A549 (cell line): ENCODE measurements around the gene TMEM184C. TPM values are rescaled to one million over a fixed set of nuclear protein-coding genes. Genes with fewer than 3 reads are reported as not detected.

Source experiments
- ATAC-seq, 2 experiments: fragments of 200-7000 bp in 1 of 2; fragments of >200 bp in 1 of 2; cut with Nextera tagmentation in 1 of 2; cut with Tn5 transposase in 1 of 2; 3 replicates each; pipeline versions ENCODE4 v1.8.0 to v1.9.1; 2018 to 2020; ENCODE audit warnings: mild to moderate bottlenecking in 1 of 2, moderate library complexity in 1 of 2
- CTCF ChIA-PET: fragments of 300-600 bp; sonication (Branson Sonifier 250); formaldehyde crosslinking; extraction: SDS; loops from one replicate; lab custom pipeline; 2021; ENCODE audit warnings: antibody characterized with exemption, inconsistent platforms; lab: Yijun Ruan, JAX
- POLR2A ChIA-PET: fragments of 350-600 bp; formaldehyde crosslinking; extraction: SDS; loops from one replicate; lab custom pipeline; 2021; ENCODE audit warnings: antibody characterized with exemption, inconsistent platforms; lab: Yijun Ruan, JAX
- DNase-seq, 2 experiments: peaks; one replicate each; pipeline versions ENCODE4 v3.0.0 to v3.0.0-alpha.2; 2011 to 2016; ENCODE audit warnings: low read depth in 1 of 2, low spot score in 1 of 2
- FAIRE-seq: peaks from 2 replicates; lab custom pipeline; 2011; peaks lifted over from hg19 to GRCh38; lab: Jason Lieb, UNC
- H3K27ac ChIP-seq, 2 experiments: fragments of >200 bp; sonication (Bioruptor Twin); formaldehyde crosslinking; 3 replicates each; pipeline ENCODE4 v1.5.1; 2016 to 2017
- H3K4me1 ChIP-seq: fragments of >200 bp; sonication (Bioruptor Twin); formaldehyde crosslinking; 3 replicates; pipeline ENCODE4 v1.6.1; 2016
- H3K4me2 ChIP-seq: fragments of >200 bp; sonication (Bioruptor Twin); formaldehyde crosslinking; 3 replicates; pipeline ENCODE4 v1.6.1; 2016
- H3K4me3 ChIP-seq: fragments of >200 bp; sonication (Bioruptor Twin); formaldehyde crosslinking; 3 replicates; pipeline ENCODE4 v1.5.1; 2016
- H3K9me3 ChIP-seq: fragments of >200 bp; sonication (Bioruptor Twin); formaldehyde crosslinking; 3 replicates; pipeline ENCODE4 v1.6.1; 2016
- CHD2 ChIP-seq: fragments of 150-350 bp; IDR thresholded peaks from 2 replicates; pipeline ENCODE4 v1.6.1; 2014; ENCODE audit warnings: low read length; ENCODE audit not compliant: partially characterized antibody
- EHMT2 ChIP-seq: fragments of 200-600 bp; sonication (generic); IDR thresholded peaks from 2 replicates; pipeline ENCODE4 v1.6.1; 2016; ENCODE audit warnings: antibody characterized with exemption, low read depth, mild to moderate bottlenecking, moderate library complexity
- FOSB ChIP-seq: fragments of 250-450 bp; sonication (Bioruptor Pico); IDR thresholded peaks from 2 replicates; pipeline ENCODE4 v1.5.0; 2020; ENCODE audit warnings: mild to moderate bottlenecking, moderate library complexity
- FOSL2 ChIP-seq, 2 experiments: fragments of 450-650 bp in 1 of 2; fragments of >200 bp in 1 of 2; sonication (Bioruptor Twin) in 1 of 2; formaldehyde crosslinking; IDR thresholded peaks; 2 replicates each; pipeline versions ENCODE4 v1.5.0 to v1.6.1; 2016 to 2020; ENCODE audit warnings: mild to moderate bottlenecking in 1 of 2, moderate library complexity in 1 of 2
- HEYL ChIP-seq: fragments of 250-450 bp; sonication (Bioruptor Pico); IDR thresholded peaks from 2 replicates; pipeline ENCODE4 v1.8.0; 2021; ENCODE audit warnings: mild to moderate bottlenecking, moderate library complexity
- JUN ChIP-seq, 2 experiments: fragments of >200 bp; sonication (Bioruptor Twin); formaldehyde crosslinking; IDR thresholded peaks; 2 replicates in 1 of 2; 3 replicates in 1 of 2; pipeline ENCODE4 v1.6.1; 2016 to 2017
- KDM5A ChIP-seq: fragments of 200-600 bp; sonication (generic); IDR thresholded peaks from 2 replicates; pipeline ENCODE4 v1.6.1; 2016; ENCODE audit warnings: antibody characterized with exemption, mild to moderate bottlenecking
- POLR2A ChIP-seq: IDR thresholded peaks from 2 replicates; pipeline ENCODE4 v1.6.1; 2012; ENCODE audit warnings: mild to moderate bottlenecking, low read length
- POLR2AphosphoS2 ChIP-seq: conservative IDR thresholded peaks from 2 replicates; pipeline ENCODE4 v1.6.1; 2012; ENCODE audit warnings: low read length, improper control_type of control experiment, inconsistent platforms
- RARB ChIP-seq: fragments of 250-450 bp; sonication (Bioruptor Pico); IDR thresholded peaks from 2 replicates; pipeline ENCODE4 v1.8.0; 2021; ENCODE audit warnings: mild to moderate bottlenecking, moderate library complexity
- RCOR1 ChIP-seq: fragments of 150-350 bp; IDR thresholded peaks from 2 replicates; pipeline ENCODE4 v1.6.1; 2014; ENCODE audit warnings: antibody characterized with exemption, low read length, low read depth
- RFX5 ChIP-seq: fragments of 450-650 bp; IDR thresholded peaks from 2 replicates; pipeline ENCODE4 v1.7.1; 2014; ENCODE audit warnings: antibody characterized with exemption, mild to moderate bottlenecking, moderate library complexity
- SREBF2 ChIP-seq: fragments of 450-650 bp; IDR thresholded peaks from 2 replicates; pipeline ENCODE4 v1.6.1; 2014; ENCODE audit warnings: mild to moderate bottlenecking, moderate library complexity
- ZC3H11A ChIP-seq: fragments of 450-650 bp; IDR thresholded peaks from 2 replicates; pipeline ENCODE4 v1.6.1; 2014; ENCODE audit warnings: antibody characterized with exemption, mild to moderate bottlenecking
- ZFP36 ChIP-seq: fragments of 450-650 bp; IDR thresholded peaks from 2 replicates; pipeline ENCODE4 v1.6.1; 2014; ENCODE audit warnings: borderline replicate concordance; ENCODE audit not compliant: partially characterized antibody
- ZNF302 ChIP-seq: fragments of 250-450 bp; sonication (Bioruptor Pico); IDR thresholded peaks from 2 replicates; pipeline ENCODE4 v1.9.0; 2021; ENCODE audit warnings: inconsistent platforms, mild to moderate bottlenecking, moderate library complexity
- WGBS: methylation state at CpG from one replicate; pipeline ENCODE4 v1.1.6; 2017; ENCODE audit errors: missing lambda C conversion rate; 5-methylcytosine and 5-hydroxymethylcytosine counted together
- polyA plus RNA-seq, 4 experiments: library from polyadenylated mRNA; depleted of rRNA in 3 of 4; stranded (reverse); fragments of >200 nt; fragmentation: RNase III in 1 of 4; extraction: RNeasy Plus Mini Kit Qiagen cat#74134 plus additional on column Dnase treatment in 1 of 4; gene quantifications; 2 replicates in 3 of 4; 3 replicates in 1 of 4; pipeline ENCODE4 v1.2.3, GENCODE V29; 2011 to 2017
- TF ChIP-seq, protein P1 (sequence below): fragments of 250-450 bp; sonication (Bioruptor Pico); IDR thresholded peaks from 2 replicates; pipeline ENCODE4 v1.5.0; 2021; ENCODE audit warnings: mild to moderate bottlenecking, moderate library complexity, borderline replicate concordance
- TF ChIP-seq, protein P2 (sequence below): fragments of 150-350 bp; IDR thresholded peaks from 2 replicates; pipeline ENCODE4 v1.6.1; 2014; ENCODE audit warnings: low read depth, mild to moderate bottlenecking, low read length
- TF ChIP-seq, protein P3 (sequence below): fragments of >200 bp; sonication (Bioruptor Twin); formaldehyde crosslinking; IDR thresholded peaks from 3 replicates; pipeline ENCODE4 v1.5.1; 2016
- TF ChIP-seq, protein P4 (sequence below): fragments of 450-650 bp; IDR thresholded peaks from 2 replicates; pipeline ENCODE4 v1.6.1; 2014; ENCODE audit warnings: antibody characterized with exemption

Gene TMEM184C
- polyA plus RNA-seq, 2 of the 4 experiments (the other 2 are of a cell fraction): 17.6 to 25.2 TPM

DNA sequence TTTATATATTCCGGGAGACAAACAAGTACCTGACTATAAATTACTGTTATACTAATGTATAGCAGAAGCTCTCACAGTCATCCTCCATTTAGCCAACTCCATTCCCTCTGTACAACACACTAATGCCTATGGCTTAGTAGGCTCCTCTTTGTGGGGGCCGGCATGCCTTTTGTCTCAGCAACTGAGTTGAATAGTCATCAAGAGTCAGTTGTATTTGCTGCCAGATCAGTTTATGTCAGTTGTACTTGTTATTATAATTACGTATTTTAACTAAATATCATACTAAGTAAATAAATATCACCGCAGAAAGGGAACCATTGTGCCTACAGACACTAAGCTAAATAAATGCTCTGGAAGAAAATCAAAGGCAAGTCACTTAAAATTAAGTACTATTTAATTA lies 56.9 kb downstream of the TMEM184C start (continued):
- TF ChIP-seq, protein P1, sequence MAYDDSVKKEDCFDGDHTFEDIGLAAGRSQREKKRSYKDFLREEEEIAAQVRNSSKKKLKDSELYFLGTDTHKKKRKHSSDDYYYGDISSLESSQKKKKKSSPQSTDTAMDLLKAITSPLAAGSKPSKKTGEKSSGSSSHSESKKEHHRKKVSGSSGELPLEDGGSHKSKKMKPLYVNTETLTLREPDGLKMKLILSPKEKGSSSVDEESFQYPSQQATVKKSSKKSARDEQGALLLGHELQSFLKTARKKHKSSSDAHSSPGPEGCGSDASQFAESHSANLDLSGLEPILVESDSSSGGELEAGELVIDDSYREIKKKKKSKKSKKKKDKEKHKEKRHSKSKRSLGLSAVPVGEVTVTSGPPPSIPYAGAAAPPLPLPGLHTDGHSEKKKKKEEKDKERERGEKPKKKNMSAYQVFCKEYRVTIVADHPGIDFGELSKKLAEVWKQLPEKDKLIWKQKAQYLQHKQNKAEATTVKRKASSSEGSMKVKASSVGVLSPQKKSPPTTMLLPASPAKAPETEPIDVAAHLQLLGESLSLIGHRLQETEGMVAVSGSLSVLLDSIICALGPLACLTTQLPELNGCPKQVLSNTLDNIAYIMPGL: no peak

DNA sequence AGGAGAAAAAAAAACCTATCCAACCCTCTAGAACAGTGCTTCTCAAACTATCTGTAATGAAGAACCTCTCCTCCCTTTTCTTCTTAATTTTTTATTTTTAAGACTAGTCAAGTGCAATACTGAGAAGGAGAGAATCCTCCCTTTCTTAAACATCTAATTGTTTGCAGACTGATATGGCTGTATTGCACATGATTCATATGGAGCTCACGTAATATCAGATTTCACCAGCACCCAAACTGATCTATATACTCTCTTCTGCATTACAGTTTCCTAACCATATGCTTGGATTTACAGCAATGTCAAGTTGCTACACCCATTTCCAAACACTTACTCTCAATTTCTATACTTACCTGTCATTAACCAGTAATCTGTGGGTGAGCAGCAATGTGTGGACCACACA lies 57.3 kb downstream of the TMEM184C start:
- Histone ChIP-seq H3K9me3 (no peaks in the 10 kb centered on the region), H3K27ac (no peak overlapping the region), H3K4me1 (no peaks in the 10 kb centered on the region), H3K4me2 (no peak overlapping the region), H3K4me3 (no peak overlapping the region)
- TF ChIP-seq SREBF2: no peak
- TF ChIP-seq, protein P1: no peak
- TF ChIP-seq POLR2A: no peak
- TF ChIP-seq, protein P2, sequence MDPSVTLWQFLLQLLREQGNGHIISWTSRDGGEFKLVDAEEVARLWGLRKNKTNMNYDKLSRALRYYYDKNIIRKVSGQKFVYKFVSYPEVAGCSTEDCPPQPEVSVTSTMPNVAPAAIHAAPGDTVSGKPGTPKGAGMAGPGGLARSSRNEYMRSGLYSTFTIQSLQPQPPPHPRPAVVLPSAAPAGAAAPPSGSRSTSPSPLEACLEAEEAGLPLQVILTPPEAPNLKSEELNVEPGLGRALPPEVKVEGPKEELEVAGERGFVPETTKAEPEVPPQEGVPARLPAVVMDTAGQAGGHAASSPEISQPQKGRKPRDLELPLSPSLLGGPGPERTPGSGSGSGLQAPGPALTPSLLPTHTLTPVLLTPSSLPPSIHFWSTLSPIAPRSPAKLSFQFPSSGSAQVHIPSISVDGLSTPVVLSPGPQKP: no peak
- no peak for TF ChIP-seq HEYL
- TF ChIP-seq FOSL2 (IDR thresholded peaks at IDR 0.05): no peak
- no peak for TF ChIP-seq FOSL2 (CRISPR knock-in tag; IDR thresholded peaks at IDR 0.05)
- no peak for TF ChIP-seq RARB (CRISPR knock-in tag)
- TF ChIP-seq EHMT2: no peak
- ATAC-seq: no peak
- ChIA-PET CTCF (interaction anchor here (1.3 kb wide), 1 partner anchor 192 kb away, joined by 6 read pairs; no protein-coding TSS in a partner anchor), POLR2A (no interaction called here)
- no peak for DNase-seq
- WGBS: 80% methylated on average over 1 of the region's 1 CpG
- FAIRE-seq: no peak

DNA sequence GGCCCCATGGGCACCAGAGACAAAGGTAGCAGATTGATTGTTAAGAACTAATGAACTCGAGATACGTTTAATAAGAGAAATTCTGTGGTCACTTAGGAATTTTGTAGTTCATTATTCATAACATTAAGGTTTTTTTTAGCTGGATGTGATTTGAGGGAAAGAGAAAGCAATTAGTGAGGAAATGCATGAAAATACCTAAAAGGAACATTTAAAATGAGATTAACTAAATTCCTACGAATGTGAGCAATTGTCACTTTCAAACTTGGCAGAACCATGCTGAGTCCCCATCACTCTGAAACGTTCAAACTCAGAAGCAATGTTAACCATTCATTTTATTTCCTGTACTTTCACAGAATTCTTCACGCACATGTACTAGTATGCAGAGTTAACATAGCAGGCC lies 60.9 kb downstream of the TMEM184C start:
- H3K4me1 ChIP-seq: no peaks in the 10 kb centered on the region
- WGBS: 79% methylated on average over 5 of the region's 5 CpGs
- no peak for TF ChIP-seq ZFP36
- TF ChIP-seq POLR2A: no peak
- TF ChIP-seq, protein P1: no peak
- TF ChIP-seq HEYL: no peak
- TF ChIP-seq ZNF302: no peak
- no peak for TF ChIP-seq JUN (IDR thresholded peaks at IDR 0.05)
- TF ChIP-seq, protein P3, sequence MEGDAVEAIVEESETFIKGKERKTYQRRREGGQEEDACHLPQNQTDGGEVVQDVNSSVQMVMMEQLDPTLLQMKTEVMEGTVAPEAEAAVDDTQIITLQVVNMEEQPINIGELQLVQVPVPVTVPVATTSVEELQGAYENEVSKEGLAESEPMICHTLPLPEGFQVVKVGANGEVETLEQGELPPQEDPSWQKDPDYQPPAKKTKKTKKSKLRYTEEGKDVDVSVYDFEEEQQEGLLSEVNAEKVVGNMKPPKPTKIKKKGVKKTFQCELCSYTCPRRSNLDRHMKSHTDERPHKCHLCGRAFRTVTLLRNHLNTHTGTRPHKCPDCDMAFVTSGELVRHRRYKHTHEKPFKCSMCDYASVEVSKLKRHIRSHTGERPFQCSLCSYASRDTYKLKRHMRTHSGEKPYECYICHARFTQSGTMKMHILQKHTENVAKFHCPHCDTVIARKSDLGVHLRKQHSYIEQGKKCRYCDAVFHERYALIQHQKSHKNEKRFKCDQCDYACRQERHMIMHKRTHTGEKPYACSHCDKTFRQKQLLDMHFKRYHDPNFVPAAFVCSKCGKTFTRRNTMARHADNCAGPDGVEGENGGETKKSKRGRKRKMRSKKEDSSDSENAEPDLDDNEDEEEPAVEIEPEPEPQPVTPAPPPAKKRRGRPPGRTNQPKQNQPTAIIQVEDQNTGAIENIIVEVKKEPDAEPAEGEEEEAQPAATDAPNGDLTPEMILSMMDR: no peak
- TF ChIP-seq FOSL2 (IDR thresholded peaks at IDR 0.05): no peak
- no peak for TF ChIP-seq FOSL2 (CRISPR knock-in tag; IDR thresholded peaks at IDR 0.05)
- no peak for TF ChIP-seq RFX5
- TF ChIP-seq, protein P4, sequence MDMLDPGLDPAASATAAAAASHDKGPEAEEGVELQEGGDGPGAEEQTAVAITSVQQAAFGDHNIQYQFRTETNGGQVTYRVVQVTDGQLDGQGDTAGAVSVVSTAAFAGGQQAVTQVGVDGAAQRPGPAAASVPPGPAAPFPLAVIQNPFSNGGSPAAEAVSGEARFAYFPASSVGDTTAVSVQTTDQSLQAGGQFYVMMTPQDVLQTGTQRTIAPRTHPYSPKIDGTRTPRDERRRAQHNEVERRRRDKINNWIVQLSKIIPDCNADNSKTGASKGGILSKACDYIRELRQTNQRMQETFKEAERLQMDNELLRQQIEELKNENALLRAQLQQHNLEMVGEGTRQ: no peak
- no peak for TF ChIP-seq RCOR1
- no peak for TF ChIP-seq CHD2
- TF ChIP-seq KDM5A: no peak
- no peak for TF ChIP-seq POLR2AphosphoS2
- TF ChIP-seq, protein P2: no peak
- no peak for TF ChIP-seq FOSB (CRISPR knock-in tag)
- TF ChIP-seq ZC3H11A: no peak
- no peaks in the 10 kb centered on the region for H3K9me3 ChIP-seq
- DNase-seq: no peak
- no peak for FAIRE-seq
- H3K4me2 ChIP-seq: no peak overlapping the region
- ChIA-PET POLR2A (no interaction called here), CTCF (interaction anchor here (1.3 kb wide), 1 partner anchor 188 kb away, joined by 3 read pairs; no protein-coding TSS in a partner anchor)
- ATAC-seq: no peak
- H3K4me3 ChIP-seq: no peak overlapping the region
- no peak overlapping the region for H3K27ac ChIP-seq
